Kidney epithelial cell (primary cell): Measurements from ENCODE around the gene UMPS. TPM values are rescaled to one million over a fixed set of nuclear protein-coding genes. Genes with fewer than 3 reads are reported as not detected.
"Not testable (repeated sequence)": the region's sequence is repeated elsewhere in the genome, so short reads cannot be mapped to it uniquely, and the experiment has no call there.

Experiments used
- DNase-seq: peaks from one replicate; pipeline ENCODE4 v3.0.0-alpha.2; 2010; ENCODE audit warnings: low read depth
- H3K27me3 ChIP-seq: 2 replicates; pipeline ENCODE4 v1.6.0; 2011; ENCODE audit warnings: low read length; ENCODE audit not compliant: control insufficient read depth, insufficient read depth
- H3K36me3 ChIP-seq: 2 replicates; pipeline ENCODE4 v1.5.1; 2011; ENCODE audit warnings: low read length; ENCODE audit not compliant: control insufficient read depth, insufficient read depth
- H3K4me3 ChIP-seq: 2 replicates; pipeline ENCODE4 v1.5.1; 2011; ENCODE audit warnings: low read depth, mild to moderate bottlenecking, control low read depth, low read length
- CTCF ChIP-seq: IDR thresholded peaks from 2 replicates; pipeline ENCODE4 v1.5.1; 2011; ENCODE audit warnings: mild to moderate bottlenecking, moderate library complexity, low read length, control low read depth, inconsistent platforms; ENCODE audit not compliant: insufficient read depth, poor library complexity, severe bottlenecking
- total RNA-seq: library from RNA; depleted of rRNA; stranded (reverse); fragments of >200 nt; gene quantifications from 2 replicates; pipeline ENCODE4 v1.2.3, GENCODE V29; 2015

The UMPS gene
- total RNA-seq, 1 donor from 2014 or later = 36.0 TPM

- H3K36me3 ChIP-seq = peaks cover 1% of the 10 kb centered on the region
- TF ChIP-seq CTCF = no peak
- no peak for DNase-seq
- no peaks in the 10 kb centered on the region for H3K27me3 ChIP-seq
- no peak overlapping the region for H3K4me3 ChIP-seq
Observed at GRCh38 chr3:124785973-124786372, 55.7 kb downstream of the UMPS start.

- Histone ChIP-seq H3K4me3 (no peak overlapping the region), H3K27me3 (no peaks in the 10 kb centered on the region), H3K36me3 (peaks cover 1% of the 10 kb centered on the region)
- peak; percentile 10 for TF ChIP-seq CTCF
- no peak for DNase-seq
Observed at GRCh38 chr3:124786511-124787241, 56.4 kb downstream of the UMPS start.

GRCh38 chr3:124787476-124788195 lies 57.4 kb downstream of the UMPS start:
- Histone ChIP-seq H3K27me3 (no peaks in the 10 kb centered on the region), H3K4me3 (no peak overlapping the region), H3K36me3 (peaks cover 1% of the 10 kb centered on the region)
- no peak for DNase-seq
- TF ChIP-seq CTCF = no peak

- H3K4me3 ChIP-seq = no peak overlapping the region
- no peaks in the 10 kb centered on the region for H3K27me3 ChIP-seq
- DNase-seq = no peak
- TF ChIP-seq CTCF = no peak
- peaks cover 1% of the 10 kb centered on the region for H3K36me3 ChIP-seq
Observed at GRCh38 chr3:124788254-124788745, 58.0 kb downstream of the UMPS start.

- not testable (repeated sequence) for H3K4me3 ChIP-seq, DNase-seq, H3K27me3 ChIP-seq, H3K36me3 ChIP-seq
Observed at GRCh38 chr3:124789103-124789502, 58.9 kb downstream of the UMPS start.

- H3K27me3 ChIP-seq = no peaks in the 10 kb centered on the region
- no peak for DNase-seq
- H3K36me3 ChIP-seq = peaks cover 3% of the 10 kb centered on the region
- no peak for TF ChIP-seq CTCF
- no peak overlapping the region for H3K4me3 ChIP-seq
Observed at GRCh38 chr3:124791142-124791541, 60.9 kb downstream of the UMPS start.
